H9 (cell line): ENCODE data around the gene SZRD1. TPM values are rescaled to one million over a fixed set of nuclear protein-coding genes. Genes with fewer than 3 reads are reported as not detected.

Source experiments
- DNase-seq: peaks from one replicate; pipeline ENCODE4 v3.0.0-alpha.2; 2017
- H2AFZ ChIP-seq: one replicate; pipeline ENCODE4 v1.6.1; 2013; ENCODE audit warnings: mild to moderate bottlenecking, low read length, control low read depth, moderate library complexity
- H2AK5ac ChIP-seq: 2 replicates; pipeline ENCODE4 v1.6.1; 2013; ENCODE audit warnings: low read length, control low read depth, mixed read lengths; ENCODE audit not compliant: insufficient read length
- H2BK120ac ChIP-seq: one replicate; pipeline ENCODE4 v1.6.1; 2013; ENCODE audit warnings: low read depth, mild to moderate bottlenecking, low read length, control low read depth, inconsistent platforms; ENCODE audit not compliant: poor library complexity, severe bottlenecking
- H2BK12ac ChIP-seq: 2 replicates; pipeline ENCODE4 v1.6.1; 2013; ENCODE audit warnings: low read length, control low read depth, mixed read lengths, low read depth; ENCODE audit not compliant: insufficient read length
- H2BK15ac ChIP-seq: 2 replicates; pipeline ENCODE4 v1.6.1; 2013; ENCODE audit warnings: low read depth, low read length, control low read depth
- H2BK20ac ChIP-seq: one replicate; pipeline ENCODE4 v1.6.1; 2013; ENCODE audit warnings: low read depth, mild to moderate bottlenecking, low read length, control low read depth, inconsistent platforms; ENCODE audit not compliant: poor library complexity, severe bottlenecking
- H2BK5ac ChIP-seq: 2 replicates; pipeline ENCODE4 v1.6.1; 2013; ENCODE audit warnings: low read length, control low read depth, mixed read lengths; ENCODE audit not compliant: insufficient read length
- H3K14ac ChIP-seq: 2 replicates; pipeline ENCODE4 v1.6.1; 2013; ENCODE audit warnings: low read length, control low read depth; ENCODE audit not compliant: insufficient read depth
- H3K18ac ChIP-seq: 2 replicates; pipeline ENCODE4 v1.6.1; 2013; ENCODE audit warnings: low read depth, mild to moderate bottlenecking, mixed read lengths, low read length, control low read depth; ENCODE audit not compliant: insufficient read length
- H3K23ac ChIP-seq: 2 replicates; pipeline ENCODE4 v1.6.1; 2013; ENCODE audit warnings: low read length, control low read depth, mixed read lengths, low read depth; ENCODE audit not compliant: insufficient read length
- H3K23me2 ChIP-seq: 2 replicates; pipeline ENCODE4 v1.6.1; 2013; ENCODE audit warnings: low read depth, mild to moderate bottlenecking, mixed read lengths, low read length, control low read depth; ENCODE audit not compliant: insufficient read length, poor library complexity, severe bottlenecking
- H3K27ac ChIP-seq: 2 replicates; pipeline ENCODE4 v1.5.1; 2013; ENCODE audit warnings: low read length, control low read depth, mixed read lengths, low read depth; ENCODE audit not compliant: insufficient read length
- H3K27me3 ChIP-seq: 2 replicates; pipeline ENCODE4 v1.6.1; 2013; ENCODE audit warnings: low read length, control low read depth, inconsistent platforms; ENCODE audit not compliant: insufficient read depth
- H3K4ac ChIP-seq: 2 replicates; pipeline ENCODE4 v1.6.1; 2013; ENCODE audit warnings: low read depth, mild to moderate bottlenecking, control low read depth, inconsistent platforms, low read length, moderate library complexity
- H3K4me1 ChIP-seq: 2 replicates; pipeline ENCODE4 v1.6.1; 2013; ENCODE audit warnings: low read length, control low read depth, inconsistent platforms; ENCODE audit not compliant: insufficient read depth
- H3K4me2 ChIP-seq: 2 replicates; pipeline ENCODE4 v1.6.1; 2013; ENCODE audit warnings: low read length, control low read depth, mixed read lengths; ENCODE audit not compliant: insufficient read length, insufficient read depth
- H3K56ac ChIP-seq: 2 replicates; pipeline ENCODE4 v1.6.1; 2013; ENCODE audit warnings: low read depth, mild to moderate bottlenecking, mixed read lengths, low read length, control low read depth; ENCODE audit not compliant: insufficient read length
- H3K79me1 ChIP-seq: 2 replicates; pipeline ENCODE4 v1.6.1; 2013; ENCODE audit warnings: low read depth, mild to moderate bottlenecking, moderate library complexity, low read length, control low read depth, inconsistent platforms; ENCODE audit not compliant: insufficient read depth, poor library complexity, severe bottlenecking
- H3K79me2 ChIP-seq: 2 replicates; pipeline ENCODE4 v1.6.1; 2013; ENCODE audit warnings: low read length, control low read depth, inconsistent platforms; ENCODE audit not compliant: insufficient read depth
- H3K9ac ChIP-seq: 2 replicates; pipeline ENCODE4 v1.6.1; 2013; ENCODE audit warnings: low read length, control low read depth, mixed read lengths; ENCODE audit not compliant: insufficient read length; ENCODE audit errors: extremely low read depth
- H3K9me3 ChIP-seq: one replicate; pipeline ENCODE4 v1.6.1; 2013; ENCODE audit warnings: low read depth, low read length, inconsistent platforms; ENCODE audit not compliant: control insufficient read depth
- H3T11ph ChIP-seq: one replicate; pipeline ENCODE4 v1.6.1; 2013; ENCODE audit warnings: mild to moderate bottlenecking, low read length, control low read depth, inconsistent platforms
- H4K20me1 ChIP-seq: one replicate; pipeline ENCODE4 v1.6.1; 2013; ENCODE audit not compliant: control insufficient read depth, insufficient read length, insufficient read depth
- H4K5ac ChIP-seq: 2 replicates; pipeline ENCODE4 v1.6.1; 2013; ENCODE audit warnings: low read depth, mild to moderate bottlenecking, mixed read lengths, low read length, control low read depth; ENCODE audit not compliant: insufficient read length
- H4K8ac ChIP-seq: replicated peaks from 2 replicates; pipeline ENCODE4 v1.6.1; 2013; ENCODE audit warnings: low read length, control low read depth, mixed read lengths, low read depth; ENCODE audit not compliant: insufficient read length
- H4K91ac ChIP-seq: 2 replicates; pipeline ENCODE4 v1.6.1; 2013; ENCODE audit warnings: low read depth, mild to moderate bottlenecking, moderate library complexity, mixed read lengths, low read length, control low read depth; ENCODE audit not compliant: insufficient read length
- H3K27ac Mint-ChIP-seq, 3 experiments: 2 replicates in 2 of 3; 3 replicates in 1 of 3; pipeline ENCODE4 v1.8.0; 2020 to 2021; ENCODE audit warnings: mixed read lengths in 3 of 3, mild to moderate bottlenecking in 1 of 3, moderate library complexity in 1 of 3
- H3K27me3 Mint-ChIP-seq: 2 replicates; pipeline ENCODE4 v1.8.0; 2021; ENCODE audit warnings: low read depth, mild to moderate bottlenecking, moderate library complexity, mixed read lengths
- H3K36me3 Mint-ChIP-seq, 3 experiments: 2 replicates in 2 of 3; 3 replicates in 1 of 3; pipeline ENCODE4 v1.8.0; 2020 to 2021; ENCODE audit warnings: low read depth in 3 of 3, mixed read lengths in 3 of 3; ENCODE audit not compliant: insufficient read depth in 1 of 3
- H3K4me1 Mint-ChIP-seq, 2 experiments: 2 replicates each; pipeline ENCODE4 v1.8.0; 2020; ENCODE audit warnings: mixed read lengths in 2 of 2
- H3K4me3 Mint-ChIP-seq, 2 experiments: 2 replicates in 1 of 2; 3 replicates in 1 of 2; pipeline ENCODE4 v1.8.0; 2020 to 2021; ENCODE audit warnings: mild to moderate bottlenecking in 2 of 2, mixed read lengths in 2 of 2, moderate library complexity in 1 of 2
- H3K9me3 Mint-ChIP-seq, 2 experiments: 2 replicates in 1 of 2; 3 replicates in 1 of 2; pipeline ENCODE4 v1.8.0; 2020; ENCODE audit warnings: mild to moderate bottlenecking in 2 of 2, mixed read lengths in 2 of 2, moderate library complexity in 1 of 2
- CTCF ChIP-seq: fragments of 200-600 bp; sonication (generic); conservative IDR thresholded peaks from 3 replicates; pipeline ENCODE4 v1.8.0; 2021; ENCODE audit warnings: antibody characterized with exemption, mild to moderate bottlenecking
- WGBS: extraction: QIAGEN DNeasy Blood & Tissue Kit; methylation state at CpG from one replicate; pipeline ENCODE4 v1.1.7; 2013; ENCODE audit warnings: missing lambda C conversion rate, low lambda C conversion rate, mixed read lengths; ENCODE audit not compliant: insufficient read length; ENCODE audit errors: extremely low coverage; 5-methylcytosine and 5-hydroxymethylcytosine counted together
- total RNA-seq: library from RNA; stranded (reverse); gene quantifications from 2 replicates; pipeline ENCODE4 v1.2.1, GENCODE V29; 2021

SZRD1 gene
- total RNA-seq, 1 experiment from 2014 or later = 118 TPM

GRCh38 chr1:16351456-16351993 is 15.5 kb upstream of the SZRD1 start:
- H3K27me3 Mint-ChIP-seq = no peaks in the 10 kb centered on the region
- H4K8ac ChIP-seq = no peak overlapping the region
- no peak overlapping the region for H3K14ac ChIP-seq
- H4K91ac ChIP-seq = no peak overlapping the region
- DNase-seq = no peak
- H3K4ac ChIP-seq = no peak overlapping the region
- H3K9ac ChIP-seq = peak overlapping the region; percentile 89
- H3K4me1 Mint-ChIP-seq = peaks cover 17 to 19% of the 10 kb centered on the region in 2 experiments
- peaks cover 11% of the 10 kb centered on the region for H3K23me2 ChIP-seq
- peaks cover 6% of the 10 kb centered on the region for H3K79me1 ChIP-seq
- H2BK120ac ChIP-seq = no peak overlapping the region
- H3K4me3 Mint-ChIP-seq = peak overlapping the region; percentile 92 to 94
- H2BK12ac ChIP-seq = no peak overlapping the region
- no peak overlapping the region for H3K27ac ChIP-seq
- H3K36me3 Mint-ChIP-seq = no peaks in the 10 kb centered on the region
- H3T11ph ChIP-seq = no peak overlapping the region
- no peak overlapping the region for H2AFZ ChIP-seq
- peak overlapping the region; percentile 32 to 73 (median 70); a peak in 6 of 7 replicates for H3K27ac Mint-ChIP-seq
- TF ChIP-seq CTCF = no peak
- H3K18ac ChIP-seq = peak overlapping the region; percentile 90
- H3K9me3 Mint-ChIP-seq = no peaks in the 10 kb centered on the region
- H2AK5ac ChIP-seq = no peak overlapping the region
- H3K56ac ChIP-seq = no peak overlapping the region
- H3K9me3 ChIP-seq = no peaks in the 10 kb centered on the region
- no peak overlapping the region for H3K23ac ChIP-seq
- peaks cover 9% of the 10 kb centered on the region; the same call in 1 of the 2 replicates for H3K79me2 ChIP-seq
- no peak overlapping the region for H4K5ac ChIP-seq
- H2BK5ac ChIP-seq = no peak overlapping the region
- no peak overlapping the region for H2BK20ac ChIP-seq
- WGBS = no CpG with 5 or more reads among the region's 20 CpGs
- H3K4me1 ChIP-seq = no peaks in the 10 kb centered on the region
- no peaks in the 10 kb centered on the region for H3K27me3 ChIP-seq
- H4K20me1 ChIP-seq = no peaks in the 10 kb centered on the region
- peak overlapping the region; percentile 98 for H3K4me2 ChIP-seq
- no peak overlapping the region for H2BK15ac ChIP-seq
